Measurements from ENCODE around the gene RIPOR1.

The RIPOR1 gene

GRCh38 chr16:67518676-67519075, 10.0 kb upstream of the RIPOR1 start:
- Histone ChIP-seq H3K9ac (ENCODE audit: low read depth, low read length, poor library complexity, severe bottlenecking) (no peak overlapping the region), H3F3A (ENCODE audit: low read depth) (peaks cover 3% of the 10 kb centered on the region), H3K9me2 (replicated peaks; ENCODE audit: low read depth, low read length) (no peaks in the 10 kb centered on the region), H2AFZ (ENCODE audit: low read length) (no peak overlapping the region), H3K27me3 (ENCODE audit: insufficient read depth, low read length, poor library complexity, severe bottlenecking) (no peaks in the 10 kb centered on the region), H3K36me3 (ENCODE audit: insufficient read depth, low read length) (no peaks in the 10 kb centered on the region), H3K79me2 (ENCODE audit: insufficient read depth, low read length) (no peaks in the 10 kb centered on the region), H3K9me3 (ENCODE audit: insufficient read depth, low read depth, low read length) (no peaks in the 10 kb centered on the region), H4K20me1 (ENCODE audit: insufficient read depth, low read length, poor library complexity, severe bottlenecking) (no peaks in the 10 kb centered on the region), H3K4me3 (ENCODE audit: low read length, poor library complexity, severe bottlenecking) (no peak overlapping the region), H3K4me1 (ENCODE audit: insufficient read depth, low read length, poor library complexity, severe bottlenecking) (peaks cover 3% of the 10 kb centered on the region), H3K4me2 (ENCODE audit: low read depth, low read length, poor library complexity, severe bottlenecking) (no peak overlapping the region)
- TF ChIP-seq EZH2phosphoT487 (IDR thresholded peaks at IDR 0.05; ENCODE audit: borderline replicate concordance) (no peak), CTCF (conservative IDR thresholded peaks at IDR 0.05; ENCODE audit: low read length) (no peak)

GRCh38 chr16:67519242-67519641, 9.4 kb upstream of the RIPOR1 start:
- Histone ChIP-seq H2AFZ (ENCODE audit: low read length) (no peak overlapping the region), H3F3A (ENCODE audit: low read depth) (peaks cover 3% of the 10 kb centered on the region), H3K79me2 (ENCODE audit: insufficient read depth, low read length) (no peaks in the 10 kb centered on the region), H3K36me3 (ENCODE audit: insufficient read depth, low read length) (no peaks in the 10 kb centered on the region), H4K20me1 (ENCODE audit: insufficient read depth, low read length, poor library complexity, severe bottlenecking) (no peaks in the 10 kb centered on the region), H3K4me1 (ENCODE audit: insufficient read depth, low read length, poor library complexity, severe bottlenecking) (peaks cover 3% of the 10 kb centered on the region), H3K9me2 (replicated peaks; ENCODE audit: low read depth, low read length) (no peaks in the 10 kb centered on the region), H3K9ac (ENCODE audit: low read depth, low read length, poor library complexity, severe bottlenecking) (no peak overlapping the region), H3K27me3 (ENCODE audit: insufficient read depth, low read length, poor library complexity, severe bottlenecking) (no peaks in the 10 kb centered on the region), H3K9me3 (ENCODE audit: insufficient read depth, low read depth, low read length) (no peaks in the 10 kb centered on the region), H3K4me3 (ENCODE audit: low read length, poor library complexity, severe bottlenecking) (no peak overlapping the region), H3K4me2 (ENCODE audit: low read depth, low read length, poor library complexity, severe bottlenecking) (no peak overlapping the region)
- no peak for TF ChIP-seq EZH2phosphoT487 (IDR thresholded peaks at IDR 0.05; ENCODE audit: borderline replicate concordance)
- TF ChIP-seq CTCF (conservative IDR thresholded peaks at IDR 0.05; ENCODE audit: low read length), result no peak

GRCh38 chr16:67521095-67521804, 7.4 kb upstream of the RIPOR1 start:
- no peaks in the 10 kb centered on the region for H3K9me3 ChIP-seq (ENCODE audit: insufficient read depth, low read depth, low read length)
- H3K27me3 ChIP-seq (ENCODE audit: insufficient read depth, low read length, poor library complexity, severe bottlenecking), result no peaks in the 10 kb centered on the region
- H3F3A ChIP-seq (ENCODE audit: low read depth), result peaks cover 3% of the 10 kb centered on the region
- peak overlapping the region; percentile 98 for H3K4me2 ChIP-seq (ENCODE audit: low read depth, low read length, poor library complexity, severe bottlenecking)
- H3K36me3 ChIP-seq (ENCODE audit: insufficient read depth, low read length), result no peaks in the 10 kb centered on the region
- no peaks in the 10 kb centered on the region for H3K9me2 ChIP-seq (replicated peaks; ENCODE audit: low read depth, low read length)
- peaks cover 3% of the 10 kb centered on the region for H3K4me1 ChIP-seq (ENCODE audit: insufficient read depth, low read length, poor library complexity, severe bottlenecking)
- H3K4me3 ChIP-seq (ENCODE audit: low read length, poor library complexity, severe bottlenecking), result peak overlapping the region; percentile 79
- peak overlapping the region; percentile 81 for H3K9ac ChIP-seq (ENCODE audit: low read depth, low read length, poor library complexity, severe bottlenecking)
- no peaks in the 10 kb centered on the region for H4K20me1 ChIP-seq (ENCODE audit: insufficient read depth, low read length, poor library complexity, severe bottlenecking)
- peak overlapping the region; percentile 89 for H2AFZ ChIP-seq (ENCODE audit: low read length)
- TF ChIP-seq CTCF (conservative IDR thresholded peaks at IDR 0.05; ENCODE audit: low read length) (peak; percentile 90), EZH2phosphoT487 (IDR thresholded peaks at IDR 0.05; ENCODE audit: borderline replicate concordance) (no peak)
- H3K79me2 ChIP-seq (ENCODE audit: insufficient read depth, low read length), result no peaks in the 10 kb centered on the region
